Tibial artery (tissue), 4 donors: ENCODE measurements around the gene ACAP3.

Experiments
- DNase-seq, 2 donors: peaks; one replicate each; pipeline ENCODE4 v3.0.0-alpha.2; 2019
- H3K27ac ChIP-seq, 2 donors: fragments of 200-600 bp; sonication (generic) in 1 of 2; 1 replicate in 1 of 2; 2 replicates in 1 of 2; pipeline ENCODE4 v1.5.1; 2018 to 2019; ENCODE audit warnings: mild to moderate bottlenecking in 1 of 2
- H3K27me3 ChIP-seq, 2 donors: fragments of 200-600 bp; sonication (generic) in 1 of 2; one replicate each; pipeline versions ENCODE4 v1.5.1 to v1.6.0; 2016 to 2019
- H3K36me3 ChIP-seq, 3 donors: fragments of 200-600 bp; sonication (generic) in 2 of 3; one replicate each; pipeline ENCODE4 v1.5.1; 2016 to 2019; ENCODE audit warnings: mild to moderate bottlenecking in 2 of 3
- H3K4me1 ChIP-seq, 4 donors: fragments of 200-600 bp; sonication (generic) in 2 of 4; 1 replicate in 3 of 4; 2 replicates in 1 of 4; pipeline ENCODE4 v1.5.1; 2016 to 2019
- H3K4me3 ChIP-seq, 2 donors: fragments of 200-600 bp; sonication (generic) in 1 of 2; 1 replicate in 1 of 2; 2 replicates in 1 of 2; pipeline ENCODE4 v1.5.1; 2018 to 2019; ENCODE audit warnings: mild to moderate bottlenecking in 2 of 2
- H3K9me3 ChIP-seq, 3 donors: fragments of 200-600 bp; sonication (generic) in 1 of 3; one replicate each; pipeline ENCODE4 v1.5.1; 2016 to 2019
- intact Hi-C: fragments of 100-400 bp; cut with DNase I; formaldehyde crosslinking; loops from one replicate; pipeline ENCODE4 v1.15.0; 2023; ENCODE audit warnings: low total_unique reads
- TF ChIP-seq, protein P1 (sequence below), 2 experiments: fragments of 200-600 bp in 1 of 2; fragments of 450-650 bp in 1 of 2; IDR thresholded peaks; one replicate each; pipeline ENCODE4 v1.5.1; 2017 to 2019; ENCODE audit warnings: antibody characterized with exemption in 2 of 2, mild to moderate bottlenecking in 1 of 2, moderate library complexity in 1 of 2

Gene ACAP3

DNA sequence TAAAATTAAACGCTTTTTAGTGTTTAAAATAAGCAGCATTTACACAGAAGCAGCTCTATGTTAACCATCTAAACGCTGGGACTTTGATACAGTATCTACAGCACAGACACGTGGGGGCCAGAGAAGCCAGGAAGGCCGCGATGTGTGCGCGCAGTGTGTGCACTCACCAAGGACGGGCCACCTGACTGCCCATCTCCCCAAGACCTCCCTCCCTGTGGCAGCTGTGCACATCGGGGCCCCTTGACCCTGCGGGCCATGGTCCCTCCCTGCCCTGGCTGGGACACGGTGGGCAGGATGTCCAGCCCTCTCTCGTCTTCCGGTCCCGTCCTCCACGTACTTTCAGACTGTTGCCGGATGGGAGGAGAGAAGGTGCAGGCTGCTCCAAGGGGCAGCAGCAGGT lies 27.6 kb upstream of the ACAP3 start:
- DNase-seq = no peak
- Histone ChIP-seq H3K27ac (no peak overlapping the region), H3K9me3 (no peaks in the 10 kb centered on the region), H3K4me1 (peaks cover 0 to 30% (median 0%) of the 10 kb centered on the region in 4 donors), H3K4me3 (no peak overlapping the region), H3K27me3 (no peaks in the 10 kb centered on the region), H3K36me3 (peaks cover 15 to 52% (median 48%) of the 10 kb centered on the region in 3 donors)
- TF ChIP-seq, protein P1, sequence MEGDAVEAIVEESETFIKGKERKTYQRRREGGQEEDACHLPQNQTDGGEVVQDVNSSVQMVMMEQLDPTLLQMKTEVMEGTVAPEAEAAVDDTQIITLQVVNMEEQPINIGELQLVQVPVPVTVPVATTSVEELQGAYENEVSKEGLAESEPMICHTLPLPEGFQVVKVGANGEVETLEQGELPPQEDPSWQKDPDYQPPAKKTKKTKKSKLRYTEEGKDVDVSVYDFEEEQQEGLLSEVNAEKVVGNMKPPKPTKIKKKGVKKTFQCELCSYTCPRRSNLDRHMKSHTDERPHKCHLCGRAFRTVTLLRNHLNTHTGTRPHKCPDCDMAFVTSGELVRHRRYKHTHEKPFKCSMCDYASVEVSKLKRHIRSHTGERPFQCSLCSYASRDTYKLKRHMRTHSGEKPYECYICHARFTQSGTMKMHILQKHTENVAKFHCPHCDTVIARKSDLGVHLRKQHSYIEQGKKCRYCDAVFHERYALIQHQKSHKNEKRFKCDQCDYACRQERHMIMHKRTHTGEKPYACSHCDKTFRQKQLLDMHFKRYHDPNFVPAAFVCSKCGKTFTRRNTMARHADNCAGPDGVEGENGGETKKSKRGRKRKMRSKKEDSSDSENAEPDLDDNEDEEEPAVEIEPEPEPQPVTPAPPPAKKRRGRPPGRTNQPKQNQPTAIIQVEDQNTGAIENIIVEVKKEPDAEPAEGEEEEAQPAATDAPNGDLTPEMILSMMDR (IDR thresholded peaks at IDR 0.05) = no peak
- intact Hi-C loops = no loop called here

- Histone ChIP-seq H3K4me3 (no peak overlapping the region), H3K4me1 (peaks cover 0 to 30% (median 0%) of the 10 kb centered on the region in 4 donors), H3K27me3 (no peaks in the 10 kb centered on the region), H3K9me3 (no peaks in the 10 kb centered on the region), H3K36me3 (peaks cover 15 to 47% (median 44%) of the 10 kb centered on the region in 3 donors), H3K27ac (no peak overlapping the region)
- DNase-seq = no peak
- intact Hi-C loops = no loop called here
- TF ChIP-seq, protein P1 (IDR thresholded peaks at IDR 0.05) = no peak
Observed at GRCh38 chr1:1334835-1335234, 27.1 kb upstream of the ACAP3 start.

GRCh38 chr1:1333551-1334241 lies 26.0 kb upstream of the ACAP3 start:
- H3K36me3 ChIP-seq = peaks cover 8 to 38% (median 32%) of the 10 kb centered on the region in 3 donors

DNA sequence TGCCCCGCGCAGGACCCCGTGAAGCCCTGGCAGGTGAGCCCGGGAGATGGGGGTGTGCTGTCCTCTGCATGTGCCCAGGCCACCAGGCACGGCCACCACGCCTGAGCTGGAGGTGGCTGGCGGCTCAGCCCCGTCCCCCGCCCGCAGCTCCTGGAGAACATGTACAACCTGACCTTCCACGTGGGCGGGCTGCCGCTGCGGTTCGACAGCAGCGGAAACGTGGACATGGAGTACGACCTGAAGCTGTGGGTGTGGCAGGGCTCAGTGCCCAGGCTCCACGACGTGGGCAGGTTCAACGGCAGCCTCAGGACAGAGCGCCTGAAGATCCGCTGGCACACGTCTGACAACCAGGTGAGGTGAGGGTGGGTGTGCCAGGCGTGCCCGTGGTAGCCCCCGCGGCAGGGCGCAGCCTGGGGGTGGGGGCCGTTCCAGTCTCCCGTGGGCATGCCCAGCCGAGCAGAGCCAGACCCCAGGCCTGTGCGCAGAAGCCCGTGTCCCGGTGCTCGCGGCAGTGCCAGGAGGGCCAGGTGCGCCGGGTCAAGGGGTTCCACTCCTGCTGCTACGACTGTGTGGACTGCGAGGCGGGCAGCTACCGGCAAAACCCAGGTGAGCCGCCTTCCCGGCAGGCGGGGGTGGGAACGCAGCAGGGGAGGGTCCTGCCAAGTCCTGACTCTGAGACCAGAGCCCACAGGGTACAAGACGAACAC lies 25.2 kb upstream of the ACAP3 start:
- TF ChIP-seq, protein P1 (IDR thresholded peaks at IDR 0.05) = no peak
- intact Hi-C loops = no loop called here
- H3K27ac ChIP-seq = no peak overlapping the region
- H3K27me3 ChIP-seq = no peaks in the 10 kb centered on the region
- H3K4me3 ChIP-seq = no peak overlapping the region
- H3K4me1 ChIP-seq = peaks cover 0 to 30% (median 0%) of the 10 kb centered on the region in 4 donors
- H3K9me3 ChIP-seq = no peaks in the 10 kb centered on the region
- peaks cover 4 to 38% (median 27%) of the 10 kb centered on the region in 3 donors for H3K36me3 ChIP-seq
- DNase-seq = no peak

More at GRCh38 chr1:1333551-1334241, 26.0 kb upstream of the ACAP3 start:
- Histone ChIP-seq H3K4me1 (peaks cover 0 to 30% (median 0%) of the 10 kb centered on the region in 4 donors), H3K27me3 (no peaks in the 10 kb centered on the region), H3K4me3 (no peak overlapping the region), H3K9me3 (no peaks in the 10 kb centered on the region), H3K27ac (no peak overlapping the region)
- DNase-seq = no peak
- intact Hi-C loops = no loop called here
- TF ChIP-seq, protein P1 (IDR thresholded peaks at IDR 0.05) = no peak

- TF ChIP-seq, protein P1 (IDR thresholded peaks at IDR 0.05) = no peak
- peaks cover 0 to 30% (median 0%) of the 10 kb centered on the region in 4 donors for H3K4me1 ChIP-seq
- no peak overlapping the region for H3K27ac ChIP-seq
- H3K27me3 ChIP-seq = no peaks in the 10 kb centered on the region
- no peak overlapping the region for H3K4me3 ChIP-seq
- DNase-seq = no peak
- no peaks in the 10 kb centered on the region for H3K9me3 ChIP-seq
- H3K36me3 ChIP-seq = peaks cover 11 to 38% (median 27%) of the 10 kb centered on the region in 3 donors
- intact Hi-C loops = no loop called here
Observed at GRCh38 chr1:1332031-1332755, 24.5 kb upstream of the ACAP3 start.
